Stimulated activated CD8-positive, alpha-beta memory T cell treated with anti-CD3 and anti-CD28 coated beads, Interleukin-12 subunit alpha, Interleukin-12 subunit beta, amount 100 ng/mL, for 1 hour (primary cell): ENCODE results near the gene MAP2K4.
"Not testable (repeated sequence)": the region's sequence is repeated elsewhere in the genome, so short reads cannot be mapped to it uniquely, and the experiment has no call there.

Experiments
- DNase-seq: peaks from one replicate; pipeline ENCODE4 v3.0.0-alpha.2; 2020; ENCODE audit warnings: low read depth

Gene MAP2K4

GRCh38 chr17:12162187-12162586, 141.5 kb downstream of the MAP2K4 start:
- not testable (repeated sequence) for DNase-seq

DNA sequence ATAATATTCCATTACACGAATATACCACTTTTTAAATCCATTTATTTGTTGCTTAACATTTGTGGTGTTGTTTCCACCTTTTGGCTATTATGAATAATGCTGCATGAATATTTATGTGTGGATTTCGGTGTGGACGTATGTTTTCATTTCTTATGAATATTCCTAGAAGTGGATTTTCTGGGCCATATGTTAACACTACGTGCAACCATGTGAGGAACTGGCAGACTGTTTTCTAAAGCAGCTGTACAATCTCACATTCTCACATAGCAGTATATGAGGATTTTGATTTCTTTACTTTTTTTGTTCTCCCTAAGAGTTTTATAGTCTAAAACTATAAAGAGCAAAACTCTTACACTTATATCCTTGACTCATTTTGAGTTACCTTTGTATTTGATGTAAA, 143.4 kb downstream of the MAP2K4 start:
- no peak for DNase-seq

DNA sequence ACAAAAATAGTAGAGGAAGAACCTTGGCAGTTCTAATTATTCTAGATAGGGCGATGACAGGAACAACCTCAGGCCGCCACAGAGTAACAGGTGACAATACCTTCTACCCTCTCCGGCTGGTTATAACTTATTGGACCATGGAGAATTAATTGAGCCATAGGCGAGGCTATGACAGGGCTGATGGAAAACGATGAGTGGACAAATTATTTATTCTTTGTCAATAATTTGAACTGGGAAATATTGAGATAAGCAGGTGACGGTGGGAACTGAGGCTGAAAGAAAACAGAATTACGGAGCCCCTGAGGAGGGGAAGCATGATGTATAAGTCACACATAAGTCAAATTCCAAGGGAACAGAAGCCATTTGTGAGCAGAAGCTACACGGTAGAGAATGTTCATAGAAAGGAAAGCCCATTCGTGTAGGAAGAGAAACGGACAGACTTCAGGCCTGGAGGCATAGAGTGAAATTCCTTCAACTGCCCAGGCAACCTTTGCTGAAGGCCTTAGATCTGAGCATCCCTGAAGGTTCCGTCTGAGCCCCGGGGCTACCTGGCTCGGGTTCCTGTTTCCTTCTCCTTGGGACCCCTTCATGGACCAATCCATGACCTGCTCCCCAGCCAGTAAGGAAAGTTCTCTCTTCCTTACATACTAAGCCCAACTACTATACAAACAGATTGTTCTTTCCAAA, 158.1 kb downstream of the MAP2K4 start:
- DNase-seq = no peak

DNA sequence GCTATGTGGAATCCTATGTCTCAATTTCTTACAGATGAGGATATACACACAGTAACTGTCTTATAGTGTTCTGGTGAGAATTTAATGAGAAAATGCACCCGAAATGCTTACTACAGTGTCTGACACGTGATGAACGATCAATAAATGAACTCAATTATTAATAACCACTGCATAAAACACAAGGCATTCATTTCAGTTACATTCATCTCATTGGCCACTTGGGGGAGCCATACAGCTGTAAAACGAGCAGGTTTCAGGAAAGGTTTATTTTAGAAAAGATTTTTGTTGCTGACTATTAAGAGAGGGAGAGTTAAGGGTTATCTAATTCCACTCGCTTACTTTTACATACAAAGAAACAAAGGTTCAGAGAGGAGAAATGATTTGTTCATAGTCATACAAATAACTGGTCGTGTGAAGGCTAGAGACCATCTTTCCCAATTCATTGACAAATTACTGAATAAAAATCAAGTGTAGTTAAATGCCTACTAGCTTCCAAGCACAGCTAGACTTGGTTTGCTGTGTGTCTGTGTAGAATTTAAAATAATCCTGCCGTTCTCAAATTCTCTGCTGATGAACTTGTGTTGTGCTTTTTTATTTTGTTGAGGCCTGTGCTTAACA, 160.1 kb downstream of the MAP2K4 start:
- no peak for DNase-seq

- no peak for DNase-seq
These were observed 167.0 kb downstream of the MAP2K4 start for GRCh38 chr17:12187658-12188057.

GRCh38 chr17:12193144-12193735, 172.6 kb downstream of the MAP2K4 start:
- DNase-seq = no peak
